Astrocyte of the spinal cord (primary cell): ENCODE data around the gene COPS3.
"Not testable (repeated sequence)": the region's sequence is repeated elsewhere in the genome, so short reads cannot be mapped to it uniquely, and the experiment has no call there.

ENCODE experiments used
- DNase-seq: peaks from one replicate; pipeline ENCODE4 v3.0.0; 2011; ENCODE audit warnings: low read depth, low spot score
- H3K4me3 ChIP-seq: 2 replicates; pipeline ENCODE4 v1.5.1; 2011; ENCODE audit warnings: low read depth, mild to moderate bottlenecking, low read length, moderate library complexity
- CTCF ChIP-seq: IDR thresholded peaks from 2 replicates; pipeline ENCODE4 v1.5.1; 2012; ENCODE audit warnings: low read depth, mild to moderate bottlenecking, low read length, inconsistent platforms
- in situ Hi-C: cut with HindIII; loops from 2 replicates; pipeline ENCODE4 v1.10.0; 2017; ENCODE audit warnings: low sequenced_read_pairs

The COPS3 gene

GRCh38 chr17:17313350-17313991 is 32.4 kb upstream of the COPS3 start:
- peak; percentile 38 for TF ChIP-seq CTCF
- no peak for DNase-seq
- no peak overlapping the region for H3K4me3 ChIP-seq
- in situ Hi-C loops: no loop called here

- in situ Hi-C loops: no loop called here
- DNase-seq: no peak
- TF ChIP-seq CTCF: no peak
- H3K4me3 ChIP-seq: no peak overlapping the region
Observed at GRCh38 chr17:17309356-17309755, 28.3 kb upstream of the COPS3 start.

- no peak for TF ChIP-seq CTCF
- DNase-seq: no peak
- no peak overlapping the region for H3K4me3 ChIP-seq
- in situ Hi-C loops: no loop called here
Observed at GRCh38 chr17:17305281-17305801, 24.3 kb upstream of the COPS3 start.

- in situ Hi-C loops: no loop called here
- DNase-seq: no peak
- no peak for TF ChIP-seq CTCF
- H3K4me3 ChIP-seq: no peak overlapping the region
Observed at GRCh38 chr17:17304521-17304985, 23.5 kb upstream of the COPS3 start.

- in situ Hi-C loops: no loop called here
- no peak for TF ChIP-seq CTCF
- no peak for DNase-seq
- H3K4me3 ChIP-seq: peak overlapping the region; percentile 46
Observed at GRCh38 chr17:17303847-17304490, 22.9 kb upstream of the COPS3 start.

GRCh38 chr17:17303010-17303846 is 22.2 kb upstream of the COPS3 start, which contains the start of gene NT5M:
Gene NT5M, plus strand, starts transcription at chr17:17303373. Its CDS starts 178 bp downstream, at chr17:17303551.
- peak within 1 kb of the TSS; percentile 46 for H3K4me3 ChIP-seq
- in situ Hi-C loops: no loop called here
- DNase-seq: peak; percentile 46
- no peak for TF ChIP-seq CTCF

GRCh38 chr17:17301659-17302058 is 20.6 kb upstream of the COPS3 start:
- DNase-seq, H3K4me3 ChIP-seq, in situ Hi-C loops: not testable (repeated sequence)
